DMS114 treated with DMSO at 0.1 percent for 48 hours (cell line): Measurements from ENCODE around the gene RBM20.
"Not testable (repeated sequence)": the region's sequence is repeated elsewhere in the genome, so short reads cannot be mapped to it uniquely, and the experiment has no call there.

Source experiments
- DNase-seq: peaks from one replicate; lab custom pipeline; 2025; ENCODE audit not compliant: unreplicated experiment; lab: John Stamatoyannopoulos, UW

Gene RBM20

GRCh38 chr10:110727785-110728184, 83.6 kb downstream of the RBM20 start:
- not testable (repeated sequence) for DNase-seq

GRCh38 chr10:110730345-110731050, 86.4 kb downstream of the RBM20 start:
- DNase-seq = no peak

GRCh38 chr10:110733218-110733952, 89.2 kb downstream of the RBM20 start:
- DNase-seq = no peak

GRCh38 chr10:110735620-110736027, 91.5 kb downstream of the RBM20 start:
- no peak for DNase-seq

- DNase-seq = no peak
Observed at GRCh38 chr10:110737886-110738634, 93.9 kb downstream of the RBM20 start.

- no peak for DNase-seq
Observed at GRCh38 chr10:110739811-110740271, 95.7 kb downstream of the RBM20 start.

- DNase-seq = no peak
Observed at GRCh38 chr10:110742801-110743200, 98.7 kb downstream of the RBM20 start.

GRCh38 chr10:110744782-110745181, 100.6 kb downstream of the RBM20 start:
- DNase-seq = no peak

- DNase-seq = peak; percentile 62
Observed at GRCh38 chr10:110746254-110746826, 102.2 kb downstream of the RBM20 start.

GRCh38 chr10:110746969-110747608, 103.0 kb downstream of the RBM20 start:
- no peak for DNase-seq

GRCh38 chr10:110747609-110748464, 103.7 kb downstream of the RBM20 start:
- DNase-seq = no peak

GRCh38 chr10:110748970-110749369, 104.8 kb downstream of the RBM20 start:
- DNase-seq = no peak

GRCh38 chr10:110750931-110751330, 106.8 kb downstream of the RBM20 start:
- DNase-seq = no peak

GRCh38 chr10:110751850-110752249, 107.7 kb downstream of the RBM20 start:
- DNase-seq = no peak

- no peak for DNase-seq
Observed at GRCh38 chr10:110753462-110753861, 109.3 kb downstream of the RBM20 start.

GRCh38 chr10:110754375-110755105, 110.4 kb downstream of the RBM20 start:
- DNase-seq = no peak

- DNase-seq = no peak
Observed at GRCh38 chr10:110755781-110756180, 111.6 kb downstream of the RBM20 start.

GRCh38 chr10:110756876-110757275, 112.7 kb downstream of the RBM20 start:
- no peak for DNase-seq

GRCh38 chr10:110757586-110757985, 113.5 kb downstream of the RBM20 start:
- DNase-seq = no peak
